SK-N-SH treated with all-trans-retinoic acid at 6 μM for 48 hours (cell line): ENCODE results near the gene AP1S1.

Experiments used
- ATAC-seq: fragments of 200-7000 bp; cut with Tn5 transposase; 3 replicates; pipeline ENCODE4 v1.9.1; 2020; ENCODE audit warnings: mild to moderate bottlenecking, moderate library complexity
- ARNTL ChIP-seq: fragments of 450-650 bp; formaldehyde crosslinking; IDR thresholded peaks from 2 replicates; pipeline ENCODE4 v1.5.0; 2020; ENCODE audit warnings: low read depth, mild to moderate bottlenecking, moderate library complexity, borderline replicate concordance
- BACH2 ChIP-seq: fragments of 250-450 bp; sonication (Bioruptor Pico); IDR thresholded peaks from 2 replicates; pipeline ENCODE4 v1.9.0; 2021; ENCODE audit warnings: mild to moderate bottlenecking, borderline replicate concordance
- CSDC2 ChIP-seq: fragments of 250-450 bp; sonication (Bioruptor Pico); IDR thresholded peaks from 2 replicates; pipeline ENCODE4 v1.5.0; 2020; ENCODE audit warnings: mild to moderate bottlenecking, moderate library complexity
- CSRNP3 ChIP-seq: fragments of 250-450 bp; sonication (Bioruptor Pico); IDR thresholded peaks from 2 replicates; pipeline ENCODE4 v1.5.1; 2021; ENCODE audit warnings: mild to moderate bottlenecking, moderate library complexity
- GLIS3 ChIP-seq: fragments of 250-450 bp; sonication (Bioruptor Pico); IDR thresholded peaks from 2 replicates; pipeline ENCODE4 v1.5.0; 2020; ENCODE audit warnings: mild to moderate bottlenecking, moderate library complexity
- PATZ1 ChIP-seq: fragments of 250-450 bp; sonication (Bioruptor Pico); IDR thresholded peaks from 2 replicates; pipeline ENCODE4 v1.8.0; 2020; ENCODE audit warnings: mild to moderate bottlenecking, moderate library complexity, borderline replicate concordance
- POU6F1 ChIP-seq: fragments of 250-450 bp; sonication (Bioruptor Pico); IDR thresholded peaks from 2 replicates; pipeline ENCODE4 v1.8.0; 2021; ENCODE audit warnings: low read depth, mild to moderate bottlenecking, moderate library complexity, borderline replicate concordance
- PPARA ChIP-seq: fragments of 250-450 bp; sonication (Bioruptor Pico); IDR thresholded peaks from 2 replicates; pipeline ENCODE4 v1.5.0; 2020; ENCODE audit warnings: mild to moderate bottlenecking, borderline replicate concordance
- RARB ChIP-seq: fragments of 250-450 bp; sonication (Bioruptor Pico); IDR thresholded peaks from 2 replicates; pipeline ENCODE4 v1.8.0; 2021; ENCODE audit warnings: mild to moderate bottlenecking, moderate library complexity
- TOX ChIP-seq: fragments of 250-450 bp; sonication (Bioruptor Pico); IDR thresholded peaks from 2 replicates; pipeline ENCODE4 v1.8.0; 2021; ENCODE audit warnings: mild to moderate bottlenecking, moderate library complexity, borderline replicate concordance
- TSHZ2 ChIP-seq: fragments of 250-450 bp; sonication (Bioruptor Pico); IDR thresholded peaks from 2 replicates; pipeline ENCODE4 v1.5.0; 2020; ENCODE audit warnings: mild to moderate bottlenecking, moderate library complexity
- ZC3H10 ChIP-seq: fragments of 250-450 bp; sonication (Bioruptor Pico); IDR thresholded peaks from 2 replicates; pipeline ENCODE4 v1.5.1; 2021; ENCODE audit warnings: mild to moderate bottlenecking, moderate library complexity
- ZFP3 ChIP-seq: fragments of 250-450 bp; sonication (Bioruptor Pico); IDR thresholded peaks from 2 replicates; pipeline ENCODE4 v1.5.0; 2020; ENCODE audit warnings: mild to moderate bottlenecking, moderate library complexity
- ZFP30 ChIP-seq: fragments of 450-650 bp; formaldehyde crosslinking; IDR thresholded peaks from 2 replicates; pipeline ENCODE4 v1.5.0; 2022; ENCODE audit warnings: mild to moderate bottlenecking, moderate library complexity

AP1S1 gene

GRCh38 chr7:101126651-101127459, 27.4 kb upstream of the AP1S1 start, which contains the start of gene SERPINE1 (continued):
- TF ChIP-seq TSHZ2 (CRISPR knock-in tag): no peak
- peak; percentile 83; the same call in 1 of the 2 replicates for TF ChIP-seq PATZ1 (CRISPR knock-in tag)
- no peak for TF ChIP-seq ZFP30
- TF ChIP-seq, all 23 proteins: peak for 3

- ATAC-seq: peak; percentile 0; the same call in 1 of the 3 replicates
- 0 out of 2 replicates have a peak, but pooled peaks have one; percentile 14 for TF ChIP-seq GLIS3 (CRISPR knock-in tag)
- TF ChIP-seq BACH2 (CRISPR knock-in tag): no peak
- no peak for TF ChIP-seq PATZ1 (CRISPR knock-in tag)
- TF ChIP-seq, all 23 proteins: peak for 1
These were observed 26.7 kb upstream of the AP1S1 start for GRCh38 chr7:101127460-101128039.

GRCh38 chr7:101128040-101128834, 26.0 kb upstream of the AP1S1 start:
- TF ChIP-seq ARNTL (CRISPR knock-in tag): no peak
- no peak for TF ChIP-seq GLIS3 (CRISPR knock-in tag)
- TF ChIP-seq ZC3H10 (CRISPR knock-in tag): no peak
- no peak for TF ChIP-seq TSHZ2 (CRISPR knock-in tag)
- no peak for TF ChIP-seq TOX
- no peak for TF ChIP-seq BACH2 (CRISPR knock-in tag)
- no peak for TF ChIP-seq RARB (CRISPR knock-in tag)
- no peak for TF ChIP-seq ZFP3
- TF ChIP-seq ZFP30: no peak
- TF ChIP-seq CSRNP3 (CRISPR knock-in tag): no peak
- no peak for TF ChIP-seq PPARA
- no peak for TF ChIP-seq PATZ1 (CRISPR knock-in tag)
- TF ChIP-seq CSDC2 (CRISPR knock-in tag): no peak
- TF ChIP-seq POU6F1 (CRISPR knock-in tag): no peak
- ATAC-seq: peak; percentile 11
